Measurements from ENCODE around the gene UTS2B. TPM values are rescaled to one million over a fixed set of nuclear protein-coding genes. Genes with fewer than 3 reads are reported as not detected.

UTS2B gene
- total RNA-seq, 2 experiments from 2014 or later = not detected

Other genes with a start within 250 kb of the UTS2B start
- not detected for gene OSTN, start 131.3 kb downstream of the UTS2B start, total RNA-seq
- gene CCDC50, start 1.1 kb downstream of the UTS2B start, total RNA-seq = 10 to 100 TPM; 11.8 to 21.3 TPM
- not detected for gene PYDC2, start 130.6 kb upstream of the UTS2B start, total RNA-seq

Measured in activated CD8-positive, alpha-beta memory T cell treated with anti-CD3 and anti-CD28 coated beads, Interleukin-2, amount 10 ng/mL, durations not matched to agents 7 days and 5 days (primary cell).